Activated T-cell treated with anti-CD3 and anti-CD28 coated beads, Interleukin-2, amount 50 U/mL, for 1 hour (primary cell): ENCODE data around the gene AGBL4.

Source experiments
- DNase-seq: peaks from one replicate; pipeline ENCODE4 v3.0.0-alpha.2; 2020

AGBL4 gene

GRCh38 chr1:48808496-48808895 lies 1215.3 kb downstream of the AGBL4 start:
- DNase-seq, result no peak

- no peak for DNase-seq
These were observed 1216.0 kb downstream of the AGBL4 start for GRCh38 chr1:48807554-48808260.

GRCh38 chr1:48803474-48803873 lies 1220.3 kb downstream of the AGBL4 start:
- DNase-seq, result no peak

GRCh38 chr1:48794816-48795215 lies 1228.9 kb downstream of the AGBL4 start:
- DNase-seq, result no peak

- DNase-seq, result no peak
These were observed 1229.9 kb downstream of the AGBL4 start for GRCh38 chr1:48793863-48794262.

- no peak for DNase-seq
These were observed 1230.8 kb downstream of the AGBL4 start for GRCh38 chr1:48792961-48793360.

GRCh38 chr1:48790397-48790796 lies 1233.4 kb downstream of the AGBL4 start:
- DNase-seq, result no peak

- no peak for DNase-seq
These were observed 1233.9 kb downstream of the AGBL4 start for GRCh38 chr1:48789903-48790302.

GRCh38 chr1:48785869-48786268 lies 1237.9 kb downstream of the AGBL4 start:
- DNase-seq, result no peak

- no peak for DNase-seq
These were observed 1239.5 kb downstream of the AGBL4 start for GRCh38 chr1:48784301-48784700.

GRCh38 chr1:48777219-48777895 lies 1246.4 kb downstream of the AGBL4 start:
- no peak for DNase-seq

GRCh38 chr1:48776393-48777218 lies 1247.1 kb downstream of the AGBL4 start, which contains the start of gene BEND5:
TSS of gene BEND5 (minus strand) at chr1:48776891. CDS start at chr1:48776831, 60 bp downstream.
- DNase-seq, result peak; percentile 68

GRCh38 chr1:48775831-48776392 lies 1247.8 kb downstream of the AGBL4 start:
- no peak for DNase-seq

- DNase-seq, result no peak
These were observed 1250.6 kb downstream of the AGBL4 start for GRCh38 chr1:48773133-48773532.

- DNase-seq, result no peak
These were observed 1251.5 kb downstream of the AGBL4 start for GRCh38 chr1:48772211-48772610.

GRCh38 chr1:48771561-48771960 lies 1252.2 kb downstream of the AGBL4 start:
- no peak for DNase-seq

- DNase-seq, result no peak
These were observed 1255.7 kb downstream of the AGBL4 start for GRCh38 chr1:48767975-48768510.

GRCh38 chr1:48765335-48765734 lies 1258.4 kb downstream of the AGBL4 start:
- DNase-seq, result no peak

GRCh38 chr1:48761986-48762385 lies 1261.8 kb downstream of the AGBL4 start:
- no peak for DNase-seq

- no peak for DNase-seq
These were observed 1262.3 kb downstream of the AGBL4 start for GRCh38 chr1:48761411-48761810.

- no peak for DNase-seq
These were observed 1262.9 kb downstream of the AGBL4 start for GRCh38 chr1:48760857-48761256.

- no peak for DNase-seq
These were observed 1264.8 kb downstream of the AGBL4 start for GRCh38 chr1:48758976-48759375.

GRCh38 chr1:48757363-48757762 lies 1266.4 kb downstream of the AGBL4 start:
- DNase-seq, result no peak
